IMR-90 (cell line): ENCODE measurements around the gene SYP. TPM values are rescaled to one million over a fixed set of nuclear protein-coding genes. Genes with fewer than 3 reads are reported as not detected.

Experiments
- ATAC-seq: fragments of 200-7000 bp; cut with Tn5 transposase; 2 replicates; pipeline ENCODE4 v1.9.1; 2020; ENCODE audit warnings: low read depth, mild to moderate bottlenecking, moderate library complexity
- BruUV-seq: library from RNA; stranded (reverse); fragments of 400-500 nt; replicated peaks from 2 replicates; lab custom pipeline; 2021; lab: Mats Ljungman, UMichigan
- CTCF ChIA-PET: fragments of 300-600 bp; formaldehyde crosslinking; extraction: SDS; loops from one replicate; lab custom pipeline; 2021; ENCODE audit warnings: antibody characterized with exemption; lab: Yijun Ruan, JAX
- POLR2A ChIA-PET: fragments of 300-600 bp; sonication (Branson Sonifier 250); formaldehyde crosslinking; loops from one replicate; lab custom pipeline; 2022; ENCODE audit warnings: antibody characterized with exemption; ENCODE audit not compliant: unreplicated experiment; lab: Charles Lee
- DNase-seq: peaks from one replicate; pipeline ENCODE4 v3.0.0; 2013
- H2AFZ ChIP-seq: replicated peaks from 2 replicates; pipeline ENCODE3; 2013; ENCODE audit warnings: low read length, mild to moderate bottlenecking; ENCODE audit not compliant: poor library complexity
- H2AK5ac ChIP-seq: 2 replicates; pipeline ENCODE4 v1.6.1; 2013; ENCODE audit warnings: low read depth, low read length, inconsistent platforms
- H2AK9ac ChIP-seq: replicated peaks from 2 replicates; pipeline ENCODE3; 2013; ENCODE audit warnings: mild to moderate bottlenecking, low read depth, low read length, moderate library complexity; ENCODE audit not compliant: poor library complexity
- H2BK120ac ChIP-seq: 2 replicates; pipeline ENCODE4 v1.6.1; 2013; ENCODE audit warnings: low read depth, low read length, inconsistent platforms
- H2BK15ac ChIP-seq: 3 replicates; pipeline ENCODE4 v1.6.1; 2013; ENCODE audit warnings: low read depth, low read length, inconsistent platforms
- H2BK20ac ChIP-seq: 2 replicates; pipeline ENCODE4 v1.6.1; 2013; ENCODE audit warnings: low read depth, mild to moderate bottlenecking, inconsistent platforms, low read length, moderate library complexity
- H2BK5ac ChIP-seq: 2 replicates; pipeline ENCODE4 v1.6.1; 2013; ENCODE audit warnings: mild to moderate bottlenecking, low read depth, low read length, inconsistent platforms; ENCODE audit not compliant: poor library complexity, severe bottlenecking
- H3K14ac ChIP-seq: replicated peaks from 2 replicates; pipeline ENCODE4 v1.6.1; 2013; ENCODE audit warnings: low read depth, low read length, inconsistent platforms
- H3K18ac ChIP-seq: 2 replicates; pipeline ENCODE4 v1.6.1; 2013; ENCODE audit warnings: low read depth, low read length, control low read depth
- H3K23ac ChIP-seq: 2 replicates; pipeline ENCODE4 v1.6.1; 2013; ENCODE audit warnings: low read depth, low read length, inconsistent platforms
- H3K27ac ChIP-seq: 2 replicates; pipeline ENCODE4 v1.5.1; 2013; ENCODE audit warnings: mild to moderate bottlenecking, control low read depth, low read length; ENCODE audit not compliant: insufficient read depth
- H3K27me3 ChIP-seq: 2 replicates; pipeline ENCODE4 v1.6.1; 2013; ENCODE audit warnings: low read length; ENCODE audit not compliant: control insufficient read depth, insufficient read depth
- H3K36me3 ChIP-seq: 2 replicates; pipeline ENCODE4 v1.6.1; 2013; ENCODE audit warnings: low read length, mixed read lengths; ENCODE audit not compliant: control insufficient read depth, insufficient read depth
- H3K4ac ChIP-seq: 2 replicates; pipeline ENCODE4 v1.6.1; 2013; ENCODE audit warnings: low read depth, low read length, inconsistent platforms
- H3K4me1 ChIP-seq: 2 replicates; pipeline ENCODE4 v1.6.1; 2013; ENCODE audit warnings: low read length, mixed read lengths; ENCODE audit not compliant: control insufficient read depth, insufficient read depth
- H3K4me2 ChIP-seq: 2 replicates; pipeline ENCODE4 v1.6.1; 2013; ENCODE audit warnings: low read depth, mild to moderate bottlenecking, control low read depth, low read length, moderate library complexity
- H3K4me3 ChIP-seq: 2 replicates; pipeline ENCODE4 v1.5.1; 2013; ENCODE audit warnings: low read depth, mild to moderate bottlenecking, control low read depth, low read length, moderate library complexity; ENCODE audit not compliant: insufficient read depth
- H3K56ac ChIP-seq: 2 replicates; pipeline ENCODE4 v1.6.1; 2013; ENCODE audit warnings: low read length, inconsistent platforms; ENCODE audit not compliant: insufficient read depth; ENCODE audit errors: extremely low read depth
- H3K79me1 ChIP-seq, 2 experiments: 2 replicates each; pipeline ENCODE4 v1.6.1; 2013; ENCODE audit warnings: low read length in 2 of 2, inconsistent platforms in 1 of 2, low read depth in 1 of 2
- H3K9ac ChIP-seq: 2 replicates; pipeline ENCODE4 v1.6.1; 2013; ENCODE audit warnings: low read depth, low read length, control low read depth
- H3K9me1 ChIP-seq: 2 replicates; pipeline ENCODE4 v1.6.1; 2013; ENCODE audit warnings: low read length, inconsistent platforms; ENCODE audit not compliant: insufficient read depth
- H3K9me3 ChIP-seq: 2 replicates; pipeline ENCODE4 v1.6.1; 2013; ENCODE audit warnings: low read length; ENCODE audit not compliant: control insufficient read depth, insufficient read depth
- H4K20me1 ChIP-seq: 2 replicates; pipeline ENCODE4 v1.6.1; 2013; ENCODE audit warnings: low read length, inconsistent platforms; ENCODE audit not compliant: insufficient read depth
- H4K5ac ChIP-seq: 2 replicates; pipeline ENCODE4 v1.6.1; 2013; ENCODE audit warnings: mild to moderate bottlenecking, low read depth, low read length, control low read depth
- H4K8ac ChIP-seq, 2 experiments: 2 replicates each; pipeline ENCODE4 v1.6.1; 2013; ENCODE audit warnings: low read depth in 2 of 2, low read length in 2 of 2, control low read depth in 1 of 2, inconsistent platforms in 1 of 2
- H4K91ac ChIP-seq: 2 replicates; pipeline ENCODE4 v1.6.1; 2013; ENCODE audit warnings: low read depth, low read length, inconsistent platforms; ENCODE audit not compliant: insufficient read depth
- CEBPB ChIP-seq: IDR thresholded peaks from 2 replicates; pipeline ENCODE4 v1.6.1; 2012; ENCODE audit warnings: low read depth, low read length, improper control_type of control experiment
- FOS ChIP-seq: fragments of 150-350 bp; IDR thresholded peaks from 2 replicates; pipeline ENCODE4 v1.6.1; 2016; ENCODE audit warnings: low read depth, low read length
- MAZ ChIP-seq: IDR thresholded peaks from 2 replicates; pipeline ENCODE4 v1.6.1; 2012; ENCODE audit warnings: low read depth, mild to moderate bottlenecking, low read length, improper control_type of control experiment, moderate library complexity, borderline replicate concordance
- MXI1 ChIP-seq: IDR thresholded peaks from 2 replicates; pipeline ENCODE4 v1.6.1; 2012; ENCODE audit warnings: low read depth, mild to moderate bottlenecking, low read length, moderate library complexity, borderline replicate concordance
- NFE2L2 ChIP-seq: fragments of 150-350 bp; IDR thresholded peaks from 2 replicates; pipeline ENCODE4 v1.6.1; 2016; ENCODE audit warnings: low read depth, mild to moderate bottlenecking, low read length
- POLR2A ChIP-seq: IDR thresholded peaks from 2 replicates; pipeline ENCODE4 v1.6.1; 2012; ENCODE audit warnings: mild to moderate bottlenecking, low read depth, low read length
- RAD21 ChIP-seq: IDR thresholded peaks from 2 replicates; pipeline ENCODE4 v1.6.1; 2012; ENCODE audit warnings: low read length, improper control_type of control experiment
- RCOR1 ChIP-seq: IDR thresholded peaks from 2 replicates; pipeline ENCODE4 v1.6.1; 2012; ENCODE audit warnings: mild to moderate bottlenecking, low read length, improper control_type of control experiment; ENCODE audit not compliant: insufficient replicate concordance
- RFX5 ChIP-seq: IDR thresholded peaks from 2 replicates; pipeline ENCODE4 v1.8.0; 2012; ENCODE audit warnings: low read depth, mild to moderate bottlenecking, low read length, moderate library complexity
- SMC3 ChIP-seq: fragments of 150-350 bp; IDR thresholded peaks from 2 replicates; pipeline ENCODE4 v1.6.1; 2016; ENCODE audit warnings: low read depth, mild to moderate bottlenecking, antibody characterized with exemption, low read length, moderate library complexity
- WGBS, 2 experiments: methylation state at CpG; one replicate each; pipeline versions ENCODE4 v1.1.5 to v1.1.7; 2013; ENCODE audit warnings: missing lambda C conversion rate in 2 of 2; ENCODE audit not compliant: insufficient read length in 1 of 2; ENCODE audit errors: extremely low coverage in 2 of 2; 5-methylcytosine and 5-hydroxymethylcytosine counted together
- dilution Hi-C: fragments of 300-500 bp; cut with HindIII; formaldehyde crosslinking; loops from one replicate; pipeline ENCODE4 v1.14.3; 2018; ENCODE audit warnings: low sequenced_read_pairs; ENCODE audit not compliant: unreplicated experiment
- in situ Hi-C: fragments of 300-500 bp; cut with MboI; formaldehyde crosslinking; loops from 3 replicates; pipeline ENCODE4 v1.14.3; 2019; ENCODE audit warnings: low sequenced_read_pairs, inconsistent platforms, mixed read lengths
- intact Hi-C: fragments of 100-400 bp; cut with micrococcal nuclease; formaldehyde crosslinking; loops from 2 replicates; pipeline ENCODE4 v1.10.0; 2022
- polyA plus RNA-seq, 3 experiments: library from polyadenylated mRNA; depleted of rRNA; stranded (reverse); fragments of >200 nt; gene quantifications; 2 replicates each; pipeline ENCODE4 v1.2.3, GENCODE V29; 2012; ENCODE audit warnings: low replicate concordance in 1 of 3
- total RNA-seq: library from RNA; depleted of rRNA; stranded (reverse); fragments of >200 nt; gene quantifications from 2 replicates; pipeline ENCODE4 v1.2.3, GENCODE V29; 2012
- TF ChIP-seq, protein P1 (sequence below): conservative IDR thresholded peaks from 2 replicates; pipeline ENCODE4 v1.5.1; 2012; ENCODE audit warnings: mild to moderate bottlenecking, low read depth, low read length, improper control_type of control experiment
- TF ChIP-seq, protein P2 (sequence below): fragments of 150-350 bp; IDR thresholded peaks from 2 replicates; pipeline ENCODE4 v1.6.1; 2016; ENCODE audit warnings: low read depth, mild to moderate bottlenecking, low read length, moderate library complexity, borderline replicate concordance
- TF ChIP-seq, protein P3 (sequence below): fragments of 150-350 bp; IDR thresholded peaks from 2 replicates; pipeline ENCODE4 v1.6.1; 2017; ENCODE audit warnings: mild to moderate bottlenecking, antibody characterized with exemption, low read length, low read depth

SYP gene
- total and polyA plus RNA-seq, 2 of the 4 experiments (the other 2 are of a cell fraction) = under 0.01 to 0.05 TPM

DNA sequence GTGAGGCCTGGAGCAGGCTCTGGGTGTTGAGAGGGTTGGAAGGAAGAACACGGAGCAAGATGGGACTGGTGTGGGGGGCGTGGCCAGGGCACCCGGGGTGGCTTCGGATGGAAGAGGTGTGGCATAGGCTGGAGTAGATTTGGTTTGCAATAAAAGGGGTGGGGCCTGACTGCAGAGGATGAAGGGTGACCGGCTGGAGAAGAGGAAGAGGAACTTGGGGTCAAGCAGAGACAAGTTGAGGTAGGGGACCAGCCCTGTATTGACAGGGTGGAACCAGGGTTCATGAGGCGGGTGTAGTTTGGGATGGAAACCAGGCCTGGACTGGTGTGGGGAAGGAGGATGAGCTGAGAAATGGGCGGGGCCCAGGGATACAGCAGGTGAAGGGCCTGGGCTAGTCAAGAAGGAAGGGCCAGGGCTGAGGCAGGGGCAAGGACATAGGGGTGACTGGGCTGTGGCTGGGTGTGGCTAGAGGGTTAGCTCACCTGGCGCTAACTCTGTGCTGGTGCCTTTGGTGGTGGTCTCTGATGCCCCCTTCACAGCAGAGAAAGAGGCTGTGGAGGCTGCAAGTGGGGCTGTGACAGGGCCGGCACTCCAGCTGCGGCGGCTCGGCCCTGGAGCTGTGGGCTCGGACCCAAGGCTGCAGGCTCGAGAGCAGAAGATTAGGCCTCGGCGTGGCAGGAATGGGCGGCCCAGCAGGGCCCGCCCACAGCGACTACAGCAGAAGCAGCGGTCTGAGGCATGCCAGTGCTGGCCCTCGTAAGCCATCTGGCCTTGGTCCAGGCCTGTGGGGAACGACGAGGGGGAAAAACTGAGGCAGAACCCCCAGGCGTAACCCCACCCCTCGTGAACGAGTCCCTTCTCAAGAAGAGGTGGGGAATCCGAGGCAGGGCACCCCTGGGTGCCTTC is 23.3 kb downstream of the SYP start:
- Histone ChIP-seq H3K9ac (no peak overlapping the region), H3K23ac (no peak overlapping the region), H4K5ac (no peak overlapping the region), H3K4me2 (no peak overlapping the region), H2AK5ac (no peak overlapping the region), H3K9me1 (0 out of 2 replicates have a peak, but pooled peaks cover 5% of the 10 kb centered on the region), H3K56ac (no peak overlapping the region), H3K36me3 (peaks cover 25% of the 10 kb centered on the region), H3K4ac (no peak overlapping the region), H3K79me1 (peaks cover 17 to 19% of the 10 kb centered on the region in 2 experiments), H2BK15ac (no peak overlapping the region), H3K27ac (no peak overlapping the region), H4K20me1 (no peaks in the 10 kb centered on the region; the same call in 1 of the 2 replicates), H4K91ac (no peak overlapping the region), H4K8ac (no peak overlapping the region), H3K4me3 (no peak overlapping the region), H2BK5ac (no peak overlapping the region), H3K18ac (no peak overlapping the region), H2AFZ (no peak overlapping the region), H3K14ac (no peak overlapping the region), H3K27me3 (no peaks in the 10 kb centered on the region), H3K9me3 (no peaks in the 10 kb centered on the region; the same call in 1 of the 2 replicates), H2BK20ac (no peak overlapping the region), H2BK120ac (no peak overlapping the region), H3K4me1 (peaks cover 2% of the 10 kb centered on the region), H2AK9ac (no peak overlapping the region)
- no peak for DNase-seq
- CTCF ChIA-PET = no interaction called here
- in situ Hi-C loops (no loop called here), dilution Hi-C loops (no loop called here), intact Hi-C loops (no loop called here)
- WGBS, 2 experiments = 82% methylated on average over 7 of the region's 27 CpGs; no CpG with 5 or more reads in 1 of the 2 experiments
- BruUV-seq = no TSS peak
- POLR2A ChIA-PET = no interaction called here
- TF ChIP-seq SMC3 = no peak
- no peak for TF ChIP-seq RFX5
- TF ChIP-seq MAZ = no peak
- TF ChIP-seq RCOR1 = no peak
- TF ChIP-seq, protein P1, sequence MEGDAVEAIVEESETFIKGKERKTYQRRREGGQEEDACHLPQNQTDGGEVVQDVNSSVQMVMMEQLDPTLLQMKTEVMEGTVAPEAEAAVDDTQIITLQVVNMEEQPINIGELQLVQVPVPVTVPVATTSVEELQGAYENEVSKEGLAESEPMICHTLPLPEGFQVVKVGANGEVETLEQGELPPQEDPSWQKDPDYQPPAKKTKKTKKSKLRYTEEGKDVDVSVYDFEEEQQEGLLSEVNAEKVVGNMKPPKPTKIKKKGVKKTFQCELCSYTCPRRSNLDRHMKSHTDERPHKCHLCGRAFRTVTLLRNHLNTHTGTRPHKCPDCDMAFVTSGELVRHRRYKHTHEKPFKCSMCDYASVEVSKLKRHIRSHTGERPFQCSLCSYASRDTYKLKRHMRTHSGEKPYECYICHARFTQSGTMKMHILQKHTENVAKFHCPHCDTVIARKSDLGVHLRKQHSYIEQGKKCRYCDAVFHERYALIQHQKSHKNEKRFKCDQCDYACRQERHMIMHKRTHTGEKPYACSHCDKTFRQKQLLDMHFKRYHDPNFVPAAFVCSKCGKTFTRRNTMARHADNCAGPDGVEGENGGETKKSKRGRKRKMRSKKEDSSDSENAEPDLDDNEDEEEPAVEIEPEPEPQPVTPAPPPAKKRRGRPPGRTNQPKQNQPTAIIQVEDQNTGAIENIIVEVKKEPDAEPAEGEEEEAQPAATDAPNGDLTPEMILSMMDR = no peak
- no peak for TF ChIP-seq MXI1
- TF ChIP-seq, protein P2, sequence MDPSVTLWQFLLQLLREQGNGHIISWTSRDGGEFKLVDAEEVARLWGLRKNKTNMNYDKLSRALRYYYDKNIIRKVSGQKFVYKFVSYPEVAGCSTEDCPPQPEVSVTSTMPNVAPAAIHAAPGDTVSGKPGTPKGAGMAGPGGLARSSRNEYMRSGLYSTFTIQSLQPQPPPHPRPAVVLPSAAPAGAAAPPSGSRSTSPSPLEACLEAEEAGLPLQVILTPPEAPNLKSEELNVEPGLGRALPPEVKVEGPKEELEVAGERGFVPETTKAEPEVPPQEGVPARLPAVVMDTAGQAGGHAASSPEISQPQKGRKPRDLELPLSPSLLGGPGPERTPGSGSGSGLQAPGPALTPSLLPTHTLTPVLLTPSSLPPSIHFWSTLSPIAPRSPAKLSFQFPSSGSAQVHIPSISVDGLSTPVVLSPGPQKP = no peak
- no peak for TF ChIP-seq RAD21
- TF ChIP-seq POLR2A = no peak
- TF ChIP-seq NFE2L2 = no peak
- no peak for TF ChIP-seq CEBPB
- TF ChIP-seq, protein P3, sequence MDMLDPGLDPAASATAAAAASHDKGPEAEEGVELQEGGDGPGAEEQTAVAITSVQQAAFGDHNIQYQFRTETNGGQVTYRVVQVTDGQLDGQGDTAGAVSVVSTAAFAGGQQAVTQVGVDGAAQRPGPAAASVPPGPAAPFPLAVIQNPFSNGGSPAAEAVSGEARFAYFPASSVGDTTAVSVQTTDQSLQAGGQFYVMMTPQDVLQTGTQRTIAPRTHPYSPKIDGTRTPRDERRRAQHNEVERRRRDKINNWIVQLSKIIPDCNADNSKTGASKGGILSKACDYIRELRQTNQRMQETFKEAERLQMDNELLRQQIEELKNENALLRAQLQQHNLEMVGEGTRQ = no peak
- no peak for TF ChIP-seq FOS
- ATAC-seq = no peak
